CD4-positive, alpha-beta T cell treated with Interleukin-15 for 1 hour (primary cell): Measurements from ENCODE around the gene SLC18A2.

ENCODE experiments used
- DNase-seq: peaks from one replicate; pipeline ENCODE4 v3.0.0-alpha.2; 2020

Gene SLC18A2

DNA sequence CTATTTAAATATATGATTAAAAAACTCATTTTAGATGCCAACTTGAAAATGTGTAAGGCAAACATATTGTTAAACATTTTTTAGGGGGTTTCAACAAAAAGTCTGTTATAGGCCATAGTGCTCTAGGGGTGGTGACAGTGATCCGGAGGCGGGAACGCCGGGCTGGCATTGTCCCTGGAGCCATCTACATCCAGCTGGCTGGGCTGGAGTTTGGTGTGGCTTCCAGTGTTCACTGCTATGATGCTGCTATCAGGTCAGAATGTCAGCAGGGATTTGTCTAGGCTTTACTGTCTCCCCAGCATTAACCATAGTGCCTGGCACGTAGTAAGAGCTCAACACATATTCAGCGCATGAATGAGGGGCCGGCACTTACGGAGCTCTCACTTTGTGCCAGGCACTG lies 1.9 kb upstream of the SLC18A2 start:
- no peak for DNase-seq

DNA sequence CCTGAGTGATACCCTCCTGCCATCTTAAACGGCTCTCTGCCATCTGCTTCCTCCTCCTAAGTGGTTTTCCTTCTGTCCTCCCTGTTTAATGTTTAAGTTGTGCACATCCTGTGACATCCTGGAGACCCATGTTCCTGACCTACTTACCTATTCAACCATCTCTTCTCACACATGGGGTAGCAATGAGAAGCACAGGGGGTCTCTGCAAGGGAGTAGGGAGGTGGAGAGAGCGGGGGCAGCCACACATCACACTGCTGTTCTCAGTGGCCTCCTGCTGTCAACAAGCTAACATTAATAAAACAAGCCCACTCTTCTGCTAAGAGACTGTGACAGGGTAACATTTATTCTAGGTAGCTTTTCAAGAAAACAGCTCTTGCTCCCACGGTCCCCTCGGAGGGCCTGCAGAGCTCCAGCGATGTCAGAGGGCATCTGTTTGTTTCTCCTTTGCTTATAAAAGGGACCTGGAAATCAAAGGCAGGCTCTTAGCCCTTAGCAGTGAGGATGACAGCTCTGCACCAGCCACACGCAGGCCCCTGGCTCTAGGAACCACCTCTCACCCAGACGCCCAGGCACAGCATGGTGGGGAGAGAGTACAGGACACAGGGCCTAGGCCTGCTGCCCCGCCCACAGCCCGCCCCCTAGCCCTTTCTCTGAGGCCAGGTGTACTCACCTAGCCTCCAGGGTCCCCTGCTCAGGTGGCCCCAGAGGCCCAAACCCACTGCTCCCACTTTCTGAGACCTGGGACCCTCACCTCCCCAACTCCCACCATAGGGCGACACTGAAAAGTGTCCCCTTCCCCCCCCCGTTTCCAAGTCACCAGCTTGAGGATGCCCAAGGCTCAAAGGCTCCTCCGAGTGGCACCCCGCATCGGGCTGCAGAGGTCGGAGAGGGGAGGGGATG lies 943 bp upstream of the SLC18A2 start:
- DNase-seq, result no peak

DNA sequence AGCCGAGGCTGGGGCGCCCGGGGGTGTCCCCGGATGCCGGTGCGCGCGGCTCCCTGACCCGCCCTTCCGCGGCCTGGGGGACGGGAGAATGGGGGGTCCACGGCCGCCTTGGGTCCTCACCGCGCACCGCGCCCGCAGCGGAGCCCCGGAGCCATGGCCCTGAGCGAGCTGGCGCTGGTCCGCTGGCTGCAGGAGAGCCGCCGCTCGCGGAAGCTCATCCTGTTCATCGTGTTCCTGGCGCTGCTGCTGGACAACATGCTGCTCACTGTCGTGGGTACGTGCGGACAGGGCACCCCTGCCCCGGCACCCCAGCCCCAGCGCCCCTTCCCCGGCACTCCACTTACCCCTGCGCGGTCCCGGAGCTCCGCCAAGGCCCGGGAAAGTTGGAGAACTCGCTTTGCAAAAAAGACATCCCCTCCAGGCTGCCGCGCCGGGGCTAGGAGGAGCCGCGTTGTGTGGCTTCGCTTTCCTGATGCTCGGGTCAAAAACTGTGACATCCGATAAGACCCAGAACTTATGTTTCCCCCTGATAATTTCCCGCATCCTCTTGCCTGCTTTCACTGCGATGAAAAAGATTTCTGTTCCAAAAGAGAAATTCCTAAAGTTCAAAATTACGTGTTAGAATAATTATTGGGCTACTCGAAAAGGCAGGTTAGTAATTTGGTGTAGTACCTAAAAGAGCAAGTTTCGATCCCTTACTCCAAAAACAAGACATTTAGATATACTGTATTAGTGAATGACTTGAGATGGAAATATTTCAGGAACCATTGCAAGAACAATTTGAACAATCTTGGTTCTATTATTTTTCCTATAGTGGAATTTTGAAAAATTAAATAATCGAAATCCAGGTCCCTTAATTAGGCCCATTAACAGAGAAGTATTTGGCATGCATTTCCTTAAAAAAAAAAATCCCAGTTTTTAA lies 888 bp downstream of the SLC18A2 start:
- no peak for DNase-seq

DNA sequence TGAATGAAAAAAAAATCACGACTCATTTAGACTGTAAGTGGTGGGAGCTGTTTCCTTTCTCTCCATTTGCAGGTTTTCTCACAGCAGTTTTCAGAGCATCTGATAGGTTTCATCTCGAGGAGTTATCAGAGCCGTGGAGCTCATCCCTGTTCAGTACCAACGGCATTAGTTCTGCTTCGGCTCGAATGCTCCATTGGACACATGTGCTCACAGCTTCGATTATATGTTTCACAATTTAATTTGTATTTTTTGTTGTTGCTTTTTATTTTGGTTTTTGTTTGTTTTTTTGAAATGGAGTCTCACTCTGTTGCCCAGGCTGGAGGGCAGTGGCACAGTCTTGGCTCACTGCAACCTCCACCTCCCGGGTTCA lies 1.5 kb downstream of the SLC18A2 start:
- DNase-seq, result no peak

DNA sequence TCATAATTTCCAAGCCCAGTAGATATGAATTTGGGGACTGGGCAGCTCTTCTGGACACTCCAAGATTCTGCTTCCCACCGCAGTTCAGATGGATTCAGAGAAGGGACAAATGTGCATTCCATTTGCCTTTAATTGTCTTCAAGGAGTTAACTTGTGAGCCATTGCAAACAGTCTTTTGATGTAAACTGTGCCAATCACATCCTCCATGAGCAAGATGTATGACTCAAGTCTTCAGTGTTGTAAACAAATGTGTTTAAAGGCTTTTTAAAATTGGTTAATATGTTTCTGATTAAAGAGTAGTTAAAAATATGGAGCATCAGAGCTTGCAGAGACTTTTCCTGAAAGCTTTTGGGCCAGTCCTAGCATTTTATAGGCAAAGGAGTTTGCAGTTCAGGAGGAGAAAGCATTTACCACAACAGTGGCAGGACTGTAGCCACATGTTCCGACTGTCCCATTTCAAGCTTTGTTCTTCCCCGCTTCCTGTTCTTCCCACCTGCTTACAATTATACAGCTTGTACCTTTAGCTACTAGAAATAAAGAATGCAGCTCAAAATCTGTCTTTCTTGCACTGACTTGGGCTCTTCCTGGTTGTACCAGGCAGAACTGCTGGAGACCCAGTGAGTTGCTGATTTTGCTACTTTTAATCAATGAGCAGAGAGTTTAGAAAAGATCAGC lies 6.2 kb downstream of the SLC18A2 start:
- no peak for DNase-seq

DNA sequence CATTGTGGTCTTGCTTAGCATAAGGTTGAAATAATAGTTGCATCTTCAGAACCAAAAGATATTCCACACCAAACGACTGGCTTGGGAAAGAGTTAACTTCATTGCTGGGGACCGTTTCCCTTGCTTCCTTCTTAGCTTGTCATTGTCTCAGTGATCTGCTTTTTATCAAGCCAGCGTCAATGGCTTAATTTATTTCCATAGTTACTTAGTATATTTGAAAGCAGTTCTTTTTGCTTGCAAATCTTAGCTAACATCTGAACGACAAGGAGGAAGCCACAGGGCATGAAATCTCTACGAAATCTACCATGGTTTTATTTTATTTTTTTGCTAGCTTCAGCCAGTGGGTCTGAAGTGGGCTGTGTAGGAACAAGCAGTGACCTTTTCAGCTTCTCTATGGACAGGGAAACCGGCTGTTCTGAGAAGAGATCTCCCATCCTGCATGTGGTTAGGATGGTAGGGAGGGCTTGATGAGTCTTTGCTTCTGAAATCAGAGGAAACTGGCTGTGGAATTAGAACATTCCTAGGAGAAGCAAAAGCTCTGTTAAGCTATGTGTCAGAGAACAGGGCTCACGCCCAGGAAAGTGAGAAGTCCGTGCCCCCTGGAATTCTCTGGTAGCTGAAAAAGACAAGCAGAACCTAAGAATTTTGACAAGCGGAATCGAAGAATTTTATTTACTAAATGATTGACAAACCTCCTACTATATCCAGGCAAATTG lies 8.0 kb downstream of the SLC18A2 start:
- no peak for DNase-seq

DNA sequence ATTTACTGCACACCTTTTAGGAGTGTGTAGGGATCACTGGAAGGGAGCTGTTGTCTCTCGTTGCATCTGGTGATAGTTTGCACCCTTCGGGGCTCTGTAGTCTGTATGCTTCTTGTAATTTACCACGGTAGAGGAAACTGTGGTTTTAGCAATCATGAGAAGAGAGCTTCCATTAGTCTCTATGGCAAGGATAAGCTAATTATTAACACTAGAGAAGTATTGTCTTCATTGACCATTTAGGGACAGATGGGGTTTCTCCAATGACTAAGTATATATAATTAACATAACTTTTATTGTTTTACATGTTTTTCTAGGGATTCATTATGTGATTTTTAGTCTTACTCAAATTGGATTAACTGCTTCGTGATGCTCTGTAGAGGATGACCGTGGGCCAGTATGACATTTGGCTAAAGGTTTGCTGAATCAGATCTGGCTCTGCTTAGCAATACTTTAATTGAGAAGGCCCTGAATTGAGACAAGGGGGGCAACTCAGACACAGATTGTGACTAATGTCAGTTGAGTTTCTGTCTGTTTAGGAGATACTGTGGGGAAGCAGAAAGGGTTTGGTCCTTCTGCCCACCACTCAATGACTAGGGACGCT lies 8.7 kb downstream of the SLC18A2 start:
- DNase-seq, result no peak

DNA sequence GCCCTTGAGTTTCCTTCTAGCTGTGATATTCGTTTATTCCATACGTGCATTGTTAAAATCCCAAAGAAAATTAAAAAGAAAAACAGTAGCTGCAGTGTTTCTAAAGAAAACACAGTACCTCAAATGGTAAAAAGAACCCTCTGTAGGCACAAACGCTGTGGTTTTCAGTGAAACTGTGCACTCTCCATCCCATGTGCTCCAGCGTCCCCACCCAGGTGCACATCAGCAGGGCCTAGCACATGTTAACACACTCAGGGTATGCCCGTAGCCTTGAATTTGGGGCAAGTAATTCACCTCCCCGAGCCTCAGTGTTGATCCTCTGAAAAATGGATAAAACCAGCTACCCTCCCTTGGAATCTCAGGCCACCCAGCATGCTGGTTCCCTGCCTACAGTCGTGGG lies 9.5 kb downstream of the SLC18A2 start:
- no peak for DNase-seq

DNA sequence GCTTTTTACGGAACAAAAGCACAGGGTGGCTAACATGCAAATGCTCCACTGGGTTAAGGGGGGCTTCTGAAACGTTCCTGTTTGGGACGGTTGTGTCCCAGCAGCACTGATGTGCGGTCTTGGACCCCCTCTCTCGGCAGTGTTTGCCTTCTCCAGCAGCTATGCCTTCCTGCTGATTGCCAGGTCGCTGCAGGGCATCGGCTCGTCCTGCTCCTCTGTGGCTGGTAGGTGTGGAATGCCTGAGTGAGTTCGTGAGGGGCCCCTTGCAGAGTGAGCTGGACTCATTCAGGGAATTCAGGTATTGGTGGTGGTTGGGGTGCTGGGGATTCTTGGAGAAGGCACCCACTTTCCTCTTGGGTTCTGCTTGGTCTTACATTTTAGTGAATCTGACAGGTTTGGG lies 13.0 kb downstream of the SLC18A2 start:
- no peak for DNase-seq

DNA sequence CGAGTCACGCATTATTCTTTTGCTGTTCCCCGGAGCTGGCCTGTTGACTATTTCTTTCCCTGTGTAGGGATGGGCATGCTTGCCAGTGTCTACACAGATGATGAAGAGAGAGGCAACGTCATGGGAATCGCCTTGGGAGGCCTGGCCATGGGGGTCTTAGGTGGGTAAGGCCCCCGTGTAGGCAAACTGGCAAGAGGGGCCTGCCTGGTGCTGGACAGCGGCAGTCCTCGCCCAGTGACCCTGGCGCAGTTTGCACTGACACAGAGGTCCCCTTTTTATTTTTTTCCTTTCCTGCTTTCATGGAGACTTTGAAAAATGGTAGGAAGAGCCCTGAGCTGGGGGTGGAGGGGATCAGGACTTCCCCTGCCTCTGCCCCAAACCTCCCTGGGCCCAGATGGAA lies 13.4 kb downstream of the SLC18A2 start:
- DNase-seq, result no peak

DNA sequence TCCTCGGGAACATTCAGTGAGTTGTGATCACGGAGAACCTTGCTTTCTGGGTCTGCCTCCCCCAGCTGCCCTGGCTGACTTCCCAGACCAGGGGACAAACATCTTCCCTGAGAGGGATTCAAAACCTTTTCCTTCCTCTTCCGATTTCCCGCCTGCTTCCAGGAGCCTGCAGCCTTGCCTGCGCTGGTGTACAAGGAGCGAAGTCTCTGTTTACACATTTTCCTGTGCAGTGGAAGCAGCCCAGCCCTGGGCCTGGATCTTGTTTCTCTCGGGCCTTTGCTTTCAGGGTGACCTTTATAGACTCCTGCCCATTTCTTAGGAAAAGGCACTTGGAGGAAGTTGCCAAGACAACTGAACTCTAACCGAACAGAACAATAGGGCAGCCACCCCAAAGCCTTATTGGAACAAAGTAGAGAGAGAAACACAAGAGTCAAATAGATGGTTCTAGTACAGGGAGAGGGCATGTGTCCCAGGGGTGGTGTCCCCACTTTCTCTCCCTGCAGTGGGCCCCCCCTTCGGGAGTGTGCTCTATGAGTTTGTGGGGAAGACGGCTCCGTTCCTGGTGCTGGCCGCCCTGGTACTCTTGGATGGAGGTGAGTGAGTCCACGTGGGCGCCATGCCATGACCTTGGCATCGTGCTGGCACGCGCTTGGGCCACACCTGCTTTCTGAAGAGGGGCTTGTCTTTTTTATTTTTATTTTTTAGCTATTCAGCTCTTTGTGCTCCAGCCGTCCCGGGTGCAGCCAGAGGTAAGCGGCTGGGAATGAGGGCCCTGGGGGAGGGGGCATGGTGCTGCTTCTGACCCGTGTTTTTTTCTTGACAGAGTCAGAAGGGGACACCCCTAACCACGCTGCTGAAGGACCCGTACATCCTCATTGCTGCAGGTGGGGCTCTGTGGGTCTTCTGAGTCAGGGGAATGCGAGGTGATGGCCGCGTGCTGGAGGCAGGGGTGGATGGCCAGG lies 14.1 kb downstream of the SLC18A2 start:
- no peak for DNase-seq

DNA sequence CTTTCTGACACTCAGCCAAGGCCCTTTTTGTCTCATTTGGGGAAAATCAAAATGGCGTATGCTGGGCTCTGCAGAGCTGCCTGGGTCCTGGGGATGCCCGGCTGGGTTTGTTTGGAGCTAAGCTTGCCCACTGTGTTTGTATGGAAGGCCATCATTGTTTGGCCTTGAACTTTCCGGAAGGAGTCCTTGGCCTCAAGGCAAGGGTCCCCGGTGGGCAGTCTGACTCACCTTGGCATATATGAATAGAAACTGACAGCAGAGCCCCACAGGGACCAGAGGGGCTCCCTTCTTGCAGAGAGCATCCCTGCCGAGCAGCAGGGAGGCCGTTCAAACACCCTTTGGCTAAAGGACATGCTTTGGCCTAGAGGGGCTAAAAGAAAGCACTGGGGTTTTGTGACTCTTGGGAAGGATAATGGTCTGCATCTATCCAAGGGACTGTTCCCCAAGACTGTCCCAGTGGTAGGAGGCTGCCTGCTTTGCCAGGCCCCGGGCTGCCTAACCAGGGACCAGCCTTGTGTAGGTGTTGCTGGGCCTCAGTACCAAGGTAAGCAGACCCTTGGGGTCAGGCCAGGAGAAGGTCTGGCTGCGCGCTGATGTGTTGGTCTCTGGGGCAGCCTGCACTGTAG lies 15.0 kb downstream of the SLC18A2 start:
- DNase-seq, result no peak

DNA sequence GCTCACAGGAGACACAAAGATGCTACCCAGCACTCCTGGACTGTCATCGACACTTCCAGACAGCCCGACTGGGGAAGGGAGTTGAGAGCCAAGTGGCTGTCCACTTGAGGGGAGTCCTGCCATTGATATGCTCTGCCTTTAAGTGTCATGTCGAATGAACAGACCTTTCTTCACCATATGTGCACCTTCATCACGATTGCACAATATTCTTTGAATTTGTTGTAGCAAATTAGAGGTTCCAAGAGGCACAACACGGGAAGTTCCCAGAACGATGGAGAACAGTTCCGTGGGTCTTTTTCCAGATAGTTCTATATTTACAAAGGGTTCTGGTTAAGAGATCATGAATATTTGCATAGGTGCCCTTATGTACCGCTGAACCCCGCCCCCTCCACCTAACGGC lies 16.0 kb downstream of the SLC18A2 start:
- DNase-seq, result no peak

DNA sequence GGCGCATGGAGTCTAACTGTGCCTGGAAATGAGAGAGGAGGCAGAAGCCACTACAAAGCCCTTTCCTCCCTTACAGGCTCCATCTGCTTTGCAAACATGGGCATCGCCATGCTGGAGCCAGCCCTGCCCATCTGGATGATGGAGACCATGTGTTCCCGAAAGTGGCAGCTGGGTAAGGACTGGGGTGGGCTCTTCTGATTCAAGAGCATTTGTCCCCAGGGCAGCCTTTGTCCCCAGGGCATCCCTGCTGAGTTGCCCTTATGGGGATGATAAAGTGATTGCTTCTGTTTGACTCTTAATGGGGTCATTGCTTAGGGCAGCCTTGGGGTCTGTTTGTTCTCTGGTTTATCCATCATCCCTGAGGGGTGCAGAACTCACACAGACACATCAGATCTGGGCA lies 16.8 kb downstream of the SLC18A2 start:
- DNase-seq, result no peak

DNA sequence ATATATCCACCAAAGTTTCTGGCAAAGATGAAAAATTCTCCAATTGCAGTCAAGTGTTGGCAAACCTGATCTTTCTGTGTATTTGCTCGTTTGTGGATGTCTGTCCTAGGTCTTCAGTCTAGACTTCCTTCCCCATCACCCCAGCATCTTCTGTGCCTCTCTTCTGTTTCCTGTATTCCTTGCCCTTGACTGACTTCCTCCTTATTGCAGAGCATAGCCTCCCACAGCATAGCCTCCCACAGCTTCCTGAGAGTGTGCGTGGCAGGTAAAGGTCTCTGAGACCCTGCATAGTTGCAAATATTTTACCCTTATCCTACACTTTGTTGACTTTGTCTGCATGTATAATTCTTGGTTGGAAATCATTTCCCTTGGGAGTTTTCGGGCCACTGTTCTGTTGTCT lies 18.4 kb downstream of the SLC18A2 start:
- DNase-seq, result no peak

DNA sequence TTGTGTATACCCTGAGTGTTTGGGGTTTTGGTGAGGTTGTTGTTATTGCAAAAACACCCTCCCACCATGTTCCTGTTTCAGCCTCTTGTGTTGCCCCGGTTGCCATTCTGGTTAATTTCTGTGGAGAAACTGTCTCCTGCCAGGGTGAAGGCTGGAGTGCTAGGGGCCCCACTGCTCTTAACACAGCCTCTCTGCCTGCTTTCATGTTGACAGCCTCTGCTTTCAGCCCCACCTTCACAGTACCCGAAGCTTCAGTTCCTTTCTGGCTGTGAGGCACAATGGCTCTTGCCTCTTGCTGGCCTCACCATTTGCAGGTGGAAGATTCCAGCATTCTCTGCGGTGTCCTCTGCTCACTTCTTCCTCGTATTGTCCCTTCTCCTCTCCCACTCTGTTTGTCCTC lies 19.2 kb downstream of the SLC18A2 start:
- no peak for DNase-seq

DNA sequence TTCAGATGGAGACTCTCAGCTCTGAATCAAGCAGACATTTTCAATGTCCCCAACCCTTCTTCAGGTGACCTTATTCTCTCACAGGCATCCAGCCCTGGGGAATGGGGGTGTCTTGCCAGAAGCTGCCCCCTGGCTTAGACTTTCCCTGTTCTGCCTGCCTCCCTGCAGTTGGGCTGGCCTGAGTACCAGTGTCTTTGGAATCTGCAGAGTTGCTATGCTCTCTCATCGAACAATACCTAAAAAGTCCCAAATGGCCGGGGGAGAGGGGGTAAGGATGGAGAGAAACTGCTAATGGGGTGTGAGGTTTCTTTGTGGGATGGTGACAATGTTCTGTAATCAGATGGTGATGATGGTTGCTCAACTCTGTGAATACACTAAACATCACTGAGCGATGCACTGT lies 20.6 kb downstream of the SLC18A2 start:
- no peak for DNase-seq

DNA sequence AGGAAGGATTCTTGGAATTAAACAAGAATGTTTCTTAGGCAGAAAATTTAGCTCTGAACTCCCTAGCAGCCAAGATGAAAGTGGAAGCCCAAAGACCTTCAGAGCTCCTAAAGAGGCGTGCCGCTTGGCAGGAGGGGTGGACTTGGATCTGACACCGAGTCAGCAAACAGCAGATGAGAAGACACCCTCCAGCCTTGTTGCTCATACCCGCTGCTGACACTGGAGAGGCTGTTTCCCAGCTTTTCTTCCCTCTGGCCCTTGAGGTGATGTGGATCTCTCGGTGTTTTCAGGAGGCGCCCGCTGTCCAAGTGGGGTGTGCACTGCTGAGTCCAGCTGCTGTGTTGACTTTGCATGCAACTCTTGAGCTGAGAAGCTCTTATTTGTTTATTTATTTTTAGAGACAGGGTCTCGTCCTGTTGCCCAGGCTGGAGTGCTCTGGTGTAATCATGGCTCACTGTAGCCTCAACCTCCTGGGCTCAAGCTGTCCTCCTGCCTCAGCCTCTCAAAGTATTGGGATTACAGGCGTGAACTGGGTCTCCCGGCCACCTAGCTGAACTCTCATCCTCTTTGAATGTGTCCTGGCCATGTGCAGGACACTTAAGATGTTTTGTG lies 21.5 kb downstream of the SLC18A2 start:
- no peak for DNase-seq

DNA sequence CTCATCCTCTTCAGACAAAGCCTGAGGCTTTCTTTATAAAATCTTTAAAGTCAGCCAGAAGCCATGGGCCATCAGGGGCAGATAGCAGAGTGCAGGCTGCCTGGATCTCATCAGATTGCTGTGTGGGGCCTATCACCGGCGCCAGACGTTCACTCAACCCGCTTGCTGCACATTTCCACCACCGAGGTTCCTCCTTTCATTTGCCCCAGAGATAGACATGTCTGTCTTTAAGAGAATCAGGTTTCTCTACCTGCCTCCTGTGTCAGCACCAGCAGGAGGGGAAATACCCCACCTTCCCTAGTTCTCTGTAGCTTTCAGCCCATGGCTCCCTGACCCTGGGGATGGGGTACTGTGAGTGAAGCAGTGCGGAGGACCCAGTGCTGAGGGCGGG lies 22.0 kb downstream of the SLC18A2 start:
- DNase-seq, result no peak

DNA sequence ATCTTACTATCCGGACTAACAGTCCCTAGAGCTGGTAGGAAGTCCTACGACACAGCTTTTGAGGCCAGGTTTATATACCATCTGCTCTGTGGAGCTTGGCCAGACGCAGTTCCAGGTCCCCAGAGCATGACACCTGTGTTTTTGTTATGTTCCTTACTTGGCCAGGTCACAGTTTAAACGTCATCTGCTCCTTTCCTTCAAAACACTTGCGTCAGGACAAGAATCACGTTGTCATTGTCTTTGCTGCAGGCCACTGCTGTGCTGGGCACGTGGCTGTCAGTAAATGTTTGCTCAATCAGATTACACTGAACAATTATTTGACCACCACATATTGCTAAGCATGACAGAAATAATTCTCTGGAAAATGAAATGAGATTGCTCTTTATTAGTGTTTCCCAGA lies 23.9 kb downstream of the SLC18A2 start:
- no peak for DNase-seq
